ENCODE results near the gene OR8S1. TPM values are rescaled to one million over a fixed set of nuclear protein-coding genes. Genes with fewer than 3 reads are reported as not detected.

Gene OR8S1
- total RNA-seq, result not detected

- intact Hi-C loops (cut with DNase I), result no loop called here
- no peaks in the 10 kb centered on the region for H3K36me3 ChIP-seq
Observed at GRCh38 chr12:48525332-48525731, at the start of gene OR8S1. TSS of gene OR8S1 (plus strand) at chr12:48525632. CDS start at chr12:48525632, 0 bp downstream.

GRCh38 chr12:48482198-48482597 lies 43.2 kb upstream of the OR8S1 start, which contains the start of gene C12orf54:
TSS of gene C12orf54 (plus strand) at chr12:48482498. CDS start at chr12:48483297, 799 bp downstream.
- no peaks in the 10 kb centered on the region for H3K9me3 ChIP-seq
- H3K4me3 ChIP-seq, result no peak within 1 kb of the TSS
- intact Hi-C loops (cut with DNase I), result no loop called here
- TF ChIP-seq CTCF (IDR thresholded peaks at IDR 0.05), result no peak
- DNase-seq, result no peak
- no peak within 1 kb of the TSS for H3K9ac ChIP-seq (ENCODE audit: low read depth in 2 of 2, low read length in 2 of 2)
- no peaks in the 10 kb centered on the region for H3K4me1 ChIP-seq
- no peak within 1 kb of the TSS for H3K27ac ChIP-seq
- H3K36me3 ChIP-seq, result no peaks in the 10 kb centered on the region
- no peaks in the 10 kb centered on the region for H3K27me3 ChIP-seq

More at GRCh38 chr12:48525332-48525731, at the start of gene OR8S1:
- Histone ChIP-seq H3K4me1 (no peaks in the 10 kb centered on the region), H3K27ac (no peak within 1 kb of the TSS), H3K27me3 (no peaks in the 10 kb centered on the region), H3K9ac (ENCODE audit: low read depth in 2 of 2, low read length in 2 of 2) (no peak within 1 kb of the TSS), H3K9me3 (no peaks in the 10 kb centered on the region), H3K4me3 (no peak within 1 kb of the TSS)
- no peak for DNase-seq
- TF ChIP-seq CTCF (IDR thresholded peaks at IDR 0.05), result no peak

GRCh38 chr12:48482930-48483329 lies 42.5 kb upstream of the OR8S1 start:
- H3K27me3 ChIP-seq, result no peaks in the 10 kb centered on the region
- intact Hi-C loops (cut with DNase I), result no loop called here

GRCh38 chr12:48486261-48486660 lies 39.2 kb upstream of the OR8S1 start:
- H3K36me3 ChIP-seq, result no peaks in the 10 kb centered on the region
- H3K27ac ChIP-seq, result no peak overlapping the region
- H3K27me3 ChIP-seq, result no peaks in the 10 kb centered on the region
- no peaks in the 10 kb centered on the region for H3K4me1 ChIP-seq
- H3K9ac ChIP-seq (ENCODE audit: low read depth in 2 of 2, low read length in 2 of 2), result no peak overlapping the region
- DNase-seq, result no peak
- intact Hi-C loops (cut with DNase I), result no loop called here
- TF ChIP-seq CTCF (IDR thresholded peaks at IDR 0.05), result no peak
- no peak overlapping the region for H3K4me3 ChIP-seq
- H3K9me3 ChIP-seq, result no peaks in the 10 kb centered on the region

More at GRCh38 chr12:48482930-48483329, 42.5 kb upstream of the OR8S1 start:
- Histone ChIP-seq H3K4me3 (no peak overlapping the region), H3K4me1 (no peaks in the 10 kb centered on the region), H3K9me3 (no peaks in the 10 kb centered on the region), H3K9ac (ENCODE audit: low read depth in 2 of 2, low read length in 2 of 2) (no peak overlapping the region), H3K36me3 (no peaks in the 10 kb centered on the region), H3K27ac (no peak overlapping the region)
- TF ChIP-seq CTCF (IDR thresholded peaks at IDR 0.05), result no peak
- no peak for DNase-seq

GRCh38 chr12:48486679-48487078 lies 38.8 kb upstream of the OR8S1 start:
- Histone ChIP-seq H3K36me3 (no peaks in the 10 kb centered on the region), H3K9ac (ENCODE audit: low read depth in 2 of 2, low read length in 2 of 2) (no peak overlapping the region), H3K27me3 (no peaks in the 10 kb centered on the region), H3K27ac (no peak overlapping the region), H3K4me1 (no peaks in the 10 kb centered on the region), H3K9me3 (no peaks in the 10 kb centered on the region), H3K4me3 (no peak overlapping the region)
- TF ChIP-seq CTCF (IDR thresholded peaks at IDR 0.05), result no peak
- intact Hi-C loops (cut with DNase I), result no loop called here
- DNase-seq, result no peak
